Right forelimb (tissue), 1 donor: ENCODE measurements around the gene PHYHIPL.

ENCODE experiments used
- DNase-seq: peaks from one replicate; pipeline ENCODE4 v3.0.0-alpha.2; 2018

Gene PHYHIPL

GRCh38 chr10:59176241-59177030, at the start of gene PHYHIPL:
PHYHIPL (plus strand) TSS chr10:59176643; CDS start chr10:59176854, 211 bp downstream.
- DNase-seq = peak; percentile 48

- no peak for DNase-seq
Observed at GRCh38 chr10:59126991-59127390, 49.5 kb upstream of the PHYHIPL start.

- no peak for DNase-seq
Observed at GRCh38 chr10:59127991-59128390, 48.5 kb upstream of the PHYHIPL start.

DNA sequence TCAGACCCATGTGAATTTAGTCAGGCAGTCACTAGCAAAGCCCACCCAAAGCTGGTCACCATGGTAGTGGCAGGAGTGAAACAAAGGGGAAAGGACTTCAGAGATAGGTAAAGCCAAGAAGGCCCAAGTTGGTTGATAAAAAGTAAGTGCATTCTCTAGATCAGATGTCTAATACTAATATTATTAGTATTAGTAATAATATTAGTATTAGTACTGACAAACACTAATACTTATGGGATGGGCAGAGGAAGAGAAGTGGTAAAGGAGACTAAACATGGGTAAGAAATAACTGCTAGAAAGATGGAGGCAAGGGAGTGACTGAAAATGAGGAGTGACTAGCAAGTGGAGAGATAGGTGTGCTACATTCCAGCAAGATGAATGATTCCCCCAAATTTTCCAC, 46.6 kb upstream of the PHYHIPL start:
- DNase-seq = no peak

- DNase-seq = no peak
Observed at GRCh38 chr10:59131666-59132065, 44.8 kb upstream of the PHYHIPL start.

- no peak for DNase-seq
Observed at GRCh38 chr10:59133841-59134593, 42.4 kb upstream of the PHYHIPL start.

DNA sequence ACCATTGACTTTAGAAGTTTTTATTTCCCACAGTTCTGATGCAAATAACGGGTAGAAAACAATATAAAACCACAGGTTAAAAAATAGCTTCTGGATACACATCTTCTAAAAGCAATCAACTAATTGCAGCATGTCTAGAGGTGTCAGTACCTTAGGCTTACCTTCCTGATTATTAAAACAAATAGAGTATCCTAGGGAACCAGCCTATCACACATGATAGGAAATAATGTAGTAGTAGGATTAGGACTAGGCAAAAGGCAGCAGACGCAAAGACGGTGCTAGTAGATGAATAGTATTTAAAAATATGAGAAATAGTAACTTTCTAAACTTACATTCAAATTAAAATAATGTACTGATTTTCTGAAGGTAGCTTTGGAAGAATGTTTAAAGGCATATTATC, 41.7 kb upstream of the PHYHIPL start:
- DNase-seq = no peak

DNA sequence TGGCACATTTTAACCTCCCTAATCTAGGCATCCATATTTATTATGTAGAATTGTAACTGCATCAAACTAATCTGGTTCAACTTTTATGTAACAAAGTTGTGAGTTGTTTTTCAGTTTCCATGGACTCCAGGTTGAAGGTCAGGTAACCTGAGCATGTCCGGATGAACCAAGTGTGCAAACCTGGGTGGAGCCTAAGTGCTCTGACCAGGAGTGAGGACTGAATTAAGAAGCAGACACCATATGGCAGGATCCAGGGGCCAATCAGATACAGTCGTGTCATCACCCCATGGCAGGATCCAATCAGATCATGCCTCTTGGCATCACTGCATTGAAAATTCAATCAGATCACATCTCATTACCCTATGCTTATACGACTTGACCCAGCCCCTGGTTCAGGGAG, 41.2 kb upstream of the PHYHIPL start:
- no peak for DNase-seq

- no peak for DNase-seq
Observed at GRCh38 chr10:59138052-59138451, 38.4 kb upstream of the PHYHIPL start.

GRCh38 chr10:59143544-59143943, 32.9 kb upstream of the PHYHIPL start:
- DNase-seq = no peak

GRCh38 chr10:59148701-59149100, 27.7 kb upstream of the PHYHIPL start:
- DNase-seq = no peak

DNA sequence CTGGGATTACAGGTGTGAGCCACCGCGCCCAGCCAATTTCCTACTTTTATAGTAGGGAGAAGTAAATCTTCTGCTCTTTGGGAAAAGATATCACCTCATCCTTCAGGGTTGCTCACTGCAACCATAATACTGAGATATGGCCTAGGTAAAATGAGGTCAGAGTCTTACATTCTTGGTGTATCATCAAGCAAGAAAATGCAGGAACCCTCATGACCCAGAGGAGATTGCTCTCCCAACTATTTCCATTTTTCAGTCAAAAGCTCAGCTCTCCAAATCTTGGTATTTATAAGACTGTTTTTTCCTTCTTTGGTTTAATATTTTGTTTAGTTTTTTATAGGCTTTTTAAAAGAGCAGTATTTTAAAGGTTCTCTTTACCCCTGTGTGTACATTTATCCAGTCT, 20.9 kb upstream of the PHYHIPL start:
- no peak for DNase-seq

DNA sequence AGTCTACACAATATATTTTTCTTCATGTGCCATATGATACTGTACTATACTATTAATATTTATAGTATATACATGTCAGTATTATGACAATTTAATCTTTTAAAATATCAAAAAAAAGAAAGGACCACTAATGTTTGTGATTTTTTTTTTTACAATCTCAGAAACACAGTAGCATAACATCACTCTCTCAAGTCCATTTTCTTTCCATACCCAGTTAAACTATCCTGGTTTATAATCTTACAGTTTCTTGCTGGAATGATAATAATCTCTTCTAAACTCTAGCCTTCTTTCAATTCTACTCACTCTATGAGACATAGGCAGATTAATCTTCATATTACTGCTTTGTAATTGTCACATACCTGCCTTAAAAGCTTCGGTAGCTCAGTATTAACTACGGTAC, 8.9 kb upstream of the PHYHIPL start:
- no peak for DNase-seq

- no peak for DNase-seq
Observed at GRCh38 chr10:59172567-59172966, 3.9 kb upstream of the PHYHIPL start.

- DNase-seq = no peak
Observed at GRCh38 chr10:59173414-59173813, 3.0 kb upstream of the PHYHIPL start.

DNA sequence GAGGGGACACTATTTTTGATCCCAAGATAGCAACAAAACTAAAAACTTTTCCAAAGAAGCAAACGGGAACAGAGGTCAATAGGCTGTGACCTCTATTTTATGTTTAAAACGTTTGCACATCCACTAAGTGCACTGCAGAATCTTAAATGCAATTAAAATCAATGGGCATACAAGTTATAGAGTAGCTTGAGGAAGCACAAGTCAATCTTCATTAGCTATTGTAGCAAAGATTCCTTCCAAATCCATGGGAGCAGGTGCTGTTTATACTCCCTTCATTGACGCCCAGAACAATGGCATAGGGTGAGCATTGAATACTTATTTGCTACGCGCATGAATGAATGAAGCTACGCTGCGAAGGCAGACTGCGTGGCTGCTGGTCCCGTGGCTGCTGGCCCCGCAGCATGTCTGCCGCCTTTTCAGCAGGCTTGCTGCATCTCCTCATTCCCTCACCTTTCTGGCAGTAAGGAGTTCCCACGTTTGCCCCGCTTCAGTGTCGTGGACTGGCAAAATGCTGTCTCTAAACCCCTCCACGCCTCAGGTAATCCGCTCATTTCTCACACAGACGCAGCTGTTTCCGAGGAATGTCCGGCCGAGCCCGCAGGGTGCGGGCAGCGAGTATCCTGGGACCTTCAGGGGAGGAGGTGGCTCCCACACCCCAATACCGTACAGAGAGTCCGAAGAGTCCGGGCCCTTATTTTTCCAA, 754 bp upstream of the PHYHIPL start:
- DNase-seq = peak; percentile 35

DNA sequence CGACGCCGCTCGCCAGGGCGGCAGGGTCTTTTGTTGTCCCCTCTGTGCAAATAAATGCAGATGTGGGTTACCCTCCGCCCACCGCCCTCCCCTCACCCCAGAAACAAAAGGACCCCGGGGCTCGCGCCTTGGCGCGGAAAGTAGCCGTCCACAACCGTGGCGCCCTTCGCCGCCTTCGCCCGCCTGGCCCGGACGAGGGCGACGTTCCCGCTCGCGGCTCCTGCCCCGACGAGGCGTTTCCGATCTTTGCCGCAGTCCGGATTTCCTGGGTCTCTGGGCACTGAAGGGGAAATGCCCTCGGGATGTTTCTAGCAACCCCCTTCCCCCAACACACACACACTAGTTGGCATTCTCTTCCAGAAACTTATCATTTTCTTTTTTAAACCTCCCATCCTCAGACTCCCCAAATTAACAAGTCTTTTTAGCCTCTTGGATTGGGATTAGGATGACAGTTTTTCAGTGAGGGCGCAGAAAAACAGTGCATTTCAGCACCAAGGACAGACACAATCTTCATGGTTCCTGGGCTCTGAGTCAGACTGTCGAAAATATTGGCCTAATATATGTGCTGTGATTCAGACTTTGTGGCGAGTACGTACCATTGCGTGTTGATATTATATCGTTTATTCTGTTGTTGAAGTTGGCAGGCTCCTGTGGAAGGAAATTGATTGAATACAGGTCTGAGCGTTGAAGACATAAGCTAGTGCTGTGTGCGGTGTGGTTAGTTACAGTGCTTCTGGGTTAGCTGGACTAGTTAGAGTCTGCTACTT, 771 bp downstream of the PHYHIPL start:
- DNase-seq = peak; percentile 73

DNA sequence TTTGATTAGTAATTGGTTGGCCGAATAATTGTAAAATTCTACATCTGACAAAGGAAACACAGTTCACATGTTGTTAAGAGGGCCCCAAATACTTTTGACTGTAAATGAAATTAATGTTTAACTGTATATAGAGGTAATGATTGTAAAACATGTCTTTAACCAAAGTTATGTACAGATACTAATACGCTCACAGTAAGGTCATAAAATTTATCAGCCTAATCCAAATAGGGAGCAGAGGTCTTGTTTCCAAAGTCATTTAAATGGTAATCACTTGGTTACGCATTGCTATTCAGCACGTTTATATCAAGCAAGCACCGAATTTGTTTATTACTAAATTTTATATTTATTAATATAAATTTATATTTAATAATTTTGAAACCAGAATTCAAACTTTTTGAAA, 1.4 kb downstream of the PHYHIPL start:
- no peak for DNase-seq

DNA sequence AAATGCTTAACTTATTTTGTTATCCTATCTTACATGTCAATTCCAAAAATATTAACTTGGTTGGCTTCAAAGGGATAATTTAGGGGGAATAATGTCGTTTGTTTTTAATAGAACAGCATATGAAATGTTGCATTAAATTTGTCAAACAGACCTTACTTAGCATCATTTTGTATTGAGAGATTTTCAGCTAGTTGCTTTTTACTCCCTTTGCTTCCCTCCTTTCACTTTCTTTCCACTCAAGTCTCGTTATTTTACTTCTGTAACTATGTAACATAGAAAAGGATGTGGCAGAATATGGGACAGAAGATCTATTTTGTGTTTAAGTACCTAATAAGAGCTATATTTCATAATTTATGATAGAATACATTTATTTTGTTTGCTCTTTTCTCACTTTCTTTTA, 2.6 kb downstream of the PHYHIPL start:
- DNase-seq = no peak

DNA sequence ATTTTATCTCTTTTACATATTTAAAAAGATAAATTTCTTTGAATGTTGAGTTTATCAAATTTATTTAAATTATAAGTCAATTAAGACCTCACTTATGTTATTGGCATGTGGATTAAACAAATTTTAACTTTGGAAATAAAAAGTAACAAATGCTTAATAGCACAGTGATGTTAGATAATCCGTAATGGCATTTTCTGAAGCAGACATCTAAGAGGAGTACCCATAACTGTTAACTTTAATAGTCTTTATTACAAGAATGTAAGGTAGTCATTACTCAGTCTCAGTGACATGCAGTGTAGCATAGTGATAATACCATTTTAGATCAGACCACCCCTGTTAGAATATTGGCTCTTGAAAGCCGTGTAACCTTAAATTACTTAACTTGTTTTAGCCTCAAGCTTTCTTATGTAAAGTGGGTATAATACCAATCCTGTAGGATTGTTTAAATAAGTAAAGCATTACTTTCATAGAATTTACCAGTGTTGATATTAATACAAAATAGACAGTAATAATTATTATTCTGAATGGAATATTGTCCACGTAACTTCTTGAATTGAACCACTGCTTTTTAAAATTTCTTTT, 4.3 kb downstream of the PHYHIPL start:
- no peak for DNase-seq

DNA sequence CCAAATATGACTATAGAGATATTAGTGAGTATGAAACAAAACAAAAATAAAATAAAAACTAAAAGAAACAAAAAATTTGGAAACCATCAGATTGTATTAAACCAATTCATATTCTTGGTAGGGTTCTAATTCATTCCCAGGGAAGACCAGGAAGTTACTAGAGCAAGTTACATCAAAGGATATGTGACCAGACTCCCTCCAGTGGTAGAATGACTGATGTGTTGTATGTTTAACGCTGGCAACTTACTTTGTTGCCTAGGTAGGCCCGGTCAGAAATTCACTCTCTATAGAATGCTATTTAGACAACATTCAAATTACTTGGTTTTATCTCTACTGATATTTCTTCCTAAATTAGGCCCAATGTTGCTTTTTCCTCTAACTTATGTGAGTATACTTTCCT, 5.2 kb downstream of the PHYHIPL start:
- DNase-seq = no peak

DNA sequence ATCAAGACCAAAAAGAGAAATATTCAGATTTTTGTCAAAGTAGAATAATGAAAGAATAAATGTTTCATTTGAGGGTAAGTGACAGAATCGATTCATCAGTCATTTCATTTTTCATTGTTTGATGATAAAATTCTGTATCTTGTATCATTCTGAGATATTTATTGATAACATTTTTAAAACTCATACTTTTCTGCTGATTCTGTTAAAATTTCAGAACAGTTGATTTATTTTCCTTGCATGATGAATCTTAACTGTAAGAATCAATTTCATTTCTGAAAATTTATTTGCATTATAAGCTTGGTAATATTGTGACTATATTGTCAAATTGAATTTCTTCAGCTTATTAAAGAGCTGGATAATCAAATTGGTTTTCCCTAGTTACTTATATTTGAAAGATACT, 13.9 kb downstream of the PHYHIPL start:
- DNase-seq = no peak
